ENCODE measurements around the gene ARV1.
"Not testable (repeated sequence)": the region's sequence is repeated elsewhere in the genome, so short reads cannot be mapped to it uniquely, and the experiment has no call there.

Gene ARV1

GRCh38 chr1:231041719-231042261, 62.9 kb downstream of the ARV1 start:
- no peak for DNase-seq (ENCODE audit: low spot score)

GRCh38 chr1:231044588-231044987, 65.7 kb downstream of the ARV1 start:
- DNase-seq (ENCODE audit: low spot score) = no peak

DNA sequence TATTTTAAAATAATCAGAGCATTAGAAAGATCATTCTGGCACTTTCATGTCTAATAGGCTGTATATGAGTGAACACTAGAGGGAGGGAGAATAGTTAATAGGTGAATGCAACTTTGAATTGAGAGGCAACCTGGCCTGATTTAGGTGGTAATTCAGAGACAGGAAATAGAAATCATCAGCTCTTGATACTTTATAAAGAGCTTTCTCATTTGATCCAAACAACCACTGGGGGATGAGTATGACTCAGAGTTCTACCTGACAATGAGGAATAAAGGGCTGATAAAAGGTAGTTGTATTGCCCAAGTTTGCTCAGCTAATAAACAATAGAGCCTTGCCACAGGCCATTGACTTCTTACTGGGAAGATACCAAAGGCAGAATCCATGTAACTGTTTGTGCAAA, 66.4 kb downstream of the ARV1 start:
- no peak for DNase-seq (ENCODE audit: low spot score)

DNA sequence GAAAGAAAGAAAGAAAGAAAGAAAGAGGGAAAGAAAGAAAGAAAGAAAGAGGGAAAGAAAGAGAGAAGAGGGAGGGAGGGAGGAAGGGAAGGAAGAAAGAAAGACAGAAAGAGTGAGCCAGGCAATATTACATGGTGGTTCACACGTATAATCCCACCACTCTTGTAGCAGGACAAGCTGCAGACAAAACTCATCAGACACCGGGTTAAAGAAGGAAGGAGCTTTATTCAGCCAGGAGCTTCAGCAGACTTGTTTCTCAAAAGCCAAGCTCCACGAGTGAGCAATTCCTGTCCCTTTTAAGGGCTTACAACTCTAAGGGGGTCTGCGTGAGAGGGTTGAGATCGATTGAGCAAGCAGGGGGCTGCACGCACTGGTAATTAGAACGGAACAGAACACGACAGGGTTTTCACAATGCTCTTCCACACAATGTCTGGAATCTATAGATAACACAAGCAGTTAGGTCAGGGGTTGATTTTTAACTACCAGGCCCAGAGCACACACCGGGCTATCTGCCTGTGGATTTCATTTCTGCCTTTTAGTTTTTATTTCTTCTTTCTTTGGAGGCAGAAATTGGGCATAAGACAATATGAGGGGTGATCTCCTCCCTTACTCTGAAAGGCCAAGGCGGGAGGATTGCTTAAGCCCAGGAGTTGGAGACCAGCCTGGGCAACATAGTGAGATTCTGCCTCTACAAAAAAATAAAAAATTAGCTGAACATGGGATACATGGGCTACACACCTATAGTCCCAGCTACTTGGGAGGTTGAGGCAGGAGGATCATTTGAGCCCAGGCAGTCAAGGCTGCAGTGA, 67.2 kb downstream of the ARV1 start:
- not testable (repeated sequence) for DNase-seq (ENCODE audit: low spot score)

GRCh38 chr1:231046730-231047395, 68.0 kb downstream of the ARV1 start:
- no peak for DNase-seq (ENCODE audit: low spot score)

DNA sequence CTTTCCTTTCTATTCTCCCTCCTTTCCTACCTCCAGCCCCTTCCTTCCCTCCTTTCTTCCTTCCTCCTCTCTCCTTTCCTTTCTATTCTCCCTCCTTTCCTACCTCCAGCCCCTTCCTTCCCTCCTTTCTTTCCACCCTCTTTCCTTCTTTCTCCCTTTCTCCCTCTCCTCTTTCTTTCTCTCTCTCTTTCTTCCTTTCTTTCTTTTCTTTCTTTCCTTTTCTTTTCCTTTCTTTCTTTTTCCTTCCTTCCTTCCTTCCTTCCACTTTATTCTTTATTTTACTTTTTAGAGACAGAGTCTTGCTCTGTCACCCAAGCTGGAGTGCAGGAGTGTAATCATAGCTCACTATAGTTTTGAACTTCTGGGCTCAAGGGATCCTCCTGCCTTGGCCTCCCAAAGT, 68.6 kb downstream of the ARV1 start:
- DNase-seq (ENCODE audit: low spot score) = not testable (repeated sequence)

- DNase-seq (ENCODE audit: low spot score) = not testable (repeated sequence)
Measured at GRCh38 chr1:231048419-231048818, 69.5 kb downstream of the ARV1 start.

DNA sequence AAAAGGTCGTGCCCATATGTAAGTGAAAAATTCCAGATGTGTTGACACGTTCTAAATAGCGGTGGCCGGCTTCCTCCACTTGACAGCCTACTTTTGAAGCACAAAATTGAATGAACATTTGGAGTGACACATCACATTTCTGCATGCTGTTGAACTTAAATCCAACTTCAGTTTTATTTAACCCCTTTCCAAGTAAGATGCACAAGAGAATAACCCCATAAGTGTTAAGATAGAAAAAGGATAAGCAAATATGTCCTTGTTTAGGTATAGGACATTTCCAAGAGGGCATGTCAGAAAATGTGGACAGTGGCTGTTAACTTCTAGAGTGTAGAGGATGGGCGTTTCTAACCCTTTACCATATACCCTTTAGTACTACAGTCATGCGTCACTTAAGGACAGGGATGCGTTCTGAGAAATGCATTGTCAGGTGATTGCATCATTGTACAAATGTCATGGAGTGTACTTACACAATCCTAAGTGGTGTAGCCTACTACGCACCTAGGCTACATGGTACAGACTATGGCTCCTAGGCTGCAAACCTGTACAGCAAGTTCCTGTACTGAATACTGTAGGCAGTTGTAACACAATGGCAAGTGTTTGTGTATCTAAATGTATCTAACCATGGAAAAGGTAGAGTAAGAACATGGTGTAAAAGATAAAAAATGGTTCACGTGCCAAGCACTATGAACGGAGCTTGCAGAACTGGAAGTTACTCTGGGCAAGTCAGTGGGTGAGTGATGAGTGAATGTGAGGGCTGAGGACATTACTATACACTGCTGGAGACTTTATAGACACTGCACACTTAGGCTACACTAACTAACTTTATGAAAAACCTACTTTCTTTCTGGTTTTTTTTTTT, 70.5 kb downstream of the ARV1 start:
- no peak for DNase-seq (ENCODE audit: low spot score)
